Inflammatory macrophage (primary cell): ENCODE data around the gene PP2D1.
A peak's percentile ranks its signal among the peaks of the same experiment; 100 is the strongest.
"Not testable (repeated sequence)": the region's sequence is repeated elsewhere in the genome, so short reads cannot be mapped to it uniquely, and the experiment has no call there.

Source experiments
- DNase-seq, 2 donors: peaks; one replicate each; pipeline ENCODE4 v3.0.0-alpha.2; 2020 to 2022

Gene PP2D1

GRCh38 chr3:19967208-19967607 is 44.9 kb downstream of the PP2D1 start:
- DNase-seq, result no peak

GRCh38 chr3:19961960-19962359 is 50.1 kb downstream of the PP2D1 start:
- DNase-seq, result no peak

- DNase-seq, result no peak
Observed at GRCh38 chr3:19960696-19961095, 51.4 kb downstream of the PP2D1 start.

- DNase-seq, result no peak
Observed at GRCh38 chr3:19959505-19959904, 52.6 kb downstream of the PP2D1 start.

- DNase-seq, result not testable (repeated sequence)
Observed at GRCh38 chr3:19957354-19957753, 54.7 kb downstream of the PP2D1 start.

- DNase-seq, result no peak
Observed at GRCh38 chr3:19954676-19955075, 57.4 kb downstream of the PP2D1 start.

- DNase-seq, result no peak
Observed at GRCh38 chr3:19950316-19950715, 61.7 kb downstream of the PP2D1 start.

- DNase-seq, result no peak
Observed at GRCh38 chr3:19948226-19948591, 63.9 kb downstream of the PP2D1 start.

GRCh38 chr3:19947549-19948225 is 64.4 kb downstream of the PP2D1 start:
- peak; percentile 28 to 32 for DNase-seq

GRCh38 chr3:19946832-19947548 is 65.1 kb downstream of the PP2D1 start, which contains the start of gene RAB5A:
Gene RAB5A, plus strand, starts transcription at chr3:19947097. Its CDS starts 3,802 bp downstream, at chr3:19950899.
- DNase-seq, result peak; percentile 98 to 99

GRCh38 chr3:19945969-19946831 is 65.9 kb downstream of the PP2D1 start:
- DNase-seq, result no peak

- DNase-seq, result no peak
Observed at GRCh38 chr3:19945534-19945933, 66.5 kb downstream of the PP2D1 start.

GRCh38 chr3:19940643-19941042 is 71.4 kb downstream of the PP2D1 start:
- DNase-seq, result no peak

- DNase-seq, result no peak
Observed at GRCh38 chr3:19938295-19938627, 73.8 kb downstream of the PP2D1 start.

GRCh38 chr3:19937459-19938294 is 74.4 kb downstream of the PP2D1 start:
- DNase-seq, result no peak
